SK-N-SH (cell line): ENCODE results near the gene S100A4. TPM values are rescaled to one million over a fixed set of nuclear protein-coding genes. Genes with fewer than 3 reads are reported as not detected.

Source experiments
- CTCF ChIA-PET: fragments of 300-600, 350-600 bp; formaldehyde crosslinking; extraction: SDS; loops from one replicate; lab custom pipeline; 2021; lab: Yijun Ruan, JAX
- POLR2A ChIA-PET: fragments of 350-600 bp; sonication (Branson Sonifier 250); formaldehyde crosslinking; extraction: SDS; loops from one replicate; lab custom pipeline; 2020; ENCODE audit warnings: antibody characterized with exemption, inconsistent platforms; lab: Yijun Ruan, JAX
- DNase-seq: peaks from one replicate; pipeline ENCODE4 v3.0.0; 2012
- H2AFZ ChIP-seq: fragments of 200-600 bp; sonication (generic); 2 replicates; pipeline ENCODE4 v1.8.1; 2016; ENCODE audit warnings: antibody characterized with exemption, mild to moderate bottlenecking, low read depth
- H3F3A ChIP-seq: fragments of 200-600 bp; sonication (generic); replicated peaks from 2 replicates; pipeline ENCODE3; 2016; ENCODE audit warnings: antibody characterized with exemption, mild to moderate bottlenecking; ENCODE audit not compliant: insufficient read depth
- H3K27ac ChIP-seq, 2 experiments: fragments of 200-500 bp in 1 of 2; fragments of 200-600 bp in 1 of 2; sonication (Bioruptor generic) in 1 of 2; sonication (generic), shearing (Covaris generic) in 1 of 2; 2 replicates each; pipeline versions ENCODE4 v1.5.1 to v1.6.1; 2014 to 2016; ENCODE audit warnings: low read depth in 2 of 2, inconsistent platforms in 1 of 2, low read length in 1 of 2, mild to moderate bottlenecking in 1 of 2, mixed read lengths in 1 of 2
- H3K27me3 ChIP-seq: fragments of 200-600 bp; sonication (generic), shearing (Covaris generic); 2 replicates; pipeline ENCODE4 v1.6.1; 2016; ENCODE audit warnings: mixed run types; ENCODE audit not compliant: insufficient read depth
- H3K36me3 ChIP-seq, 2 experiments: fragments of 200-500 bp in 1 of 2; fragments of 200-600 bp in 1 of 2; sonication (Bioruptor generic) in 1 of 2; sonication (generic) in 1 of 2; replicated peaks in 1 of 2; 2 replicates each; pipeline versions ENCODE3 to v1.5.1; 2014 to 2016; ENCODE audit warnings: low read length in 1 of 2, mild to moderate bottlenecking in 1 of 2; ENCODE audit not compliant: insufficient read depth in 2 of 2, control insufficient read depth in 1 of 2
- H3K4me1 ChIP-seq, 2 experiments: fragments of 200-500 bp in 1 of 2; fragments of 200-600 bp in 1 of 2; sonication (Bioruptor generic) in 1 of 2; sonication (generic), shearing (Covaris generic) in 1 of 2; 2 replicates each; pipeline versions ENCODE4 v1.5.1 to v1.6.1; 2014 to 2016; ENCODE audit warnings: low read depth in 1 of 2, low read length in 1 of 2, mixed run types in 1 of 2; ENCODE audit not compliant: insufficient read depth in 2 of 2, control insufficient read depth in 1 of 2
- H3K4me2 ChIP-seq: fragments of 200-600 bp; sonication (generic), shearing (Covaris generic); 2 replicates; pipeline ENCODE4 v1.6.1; 2017; ENCODE audit warnings: mixed run types
- H3K4me3 ChIP-seq, 2 experiments: fragments of 200-500 bp in 1 of 2; fragments of 200-600 bp in 1 of 2; sonication (Bioruptor generic) in 1 of 2; sonication (generic), shearing (Covaris generic) in 1 of 2; 2 replicates each; pipeline versions ENCODE4 v1.5.1 to v1.8.1; 2014 to 2016; ENCODE audit warnings: low read depth in 2 of 2, inconsistent platforms in 1 of 2, low read length in 1 of 2, mild to moderate bottlenecking in 1 of 2, mixed read lengths in 1 of 2, moderate library complexity in 1 of 2
- H3K79me2 ChIP-seq: fragments of 200-600 bp; sonication (generic); 2 replicates; pipeline ENCODE4 v1.8.1; 2017; ENCODE audit warnings: mild to moderate bottlenecking; ENCODE audit not compliant: insufficient read depth
- H3K9ac ChIP-seq: fragments of 200-600 bp; sonication (generic); 2 replicates; pipeline ENCODE4 v1.6.1; 2017; ENCODE audit warnings: mixed run types
- H3K9me2 ChIP-seq: fragments of 200-600 bp; sonication (generic); 2 replicates; pipeline ENCODE4 v1.6.1; 2017; ENCODE audit warnings: mixed run types
- H3K9me3 ChIP-seq: fragments of 200-600 bp; sonication (generic); 2 replicates; pipeline ENCODE4 v1.6.1; 2017; ENCODE audit warnings: mixed run types, mild to moderate bottlenecking, moderate library complexity
- H4K20me1 ChIP-seq: fragments of 200-600 bp; sonication (generic); 2 replicates; pipeline ENCODE4 v1.6.1; 2017; ENCODE audit warnings: mild to moderate bottlenecking, mixed run types; ENCODE audit not compliant: insufficient read depth
- ELF1 ChIP-seq: IDR thresholded peaks from 2 replicates; pipeline ENCODE4 v1.4.0; 2012
- EP300 ChIP-seq, 2 experiments: IDR thresholded peaks; 2 replicates each; pipeline versions ENCODE4 v1.4.0 to v1.6.1; 2012; ENCODE audit warnings: borderline replicate concordance in 1 of 2, low read depth in 1 of 2, low read length in 1 of 2
- GATA2 ChIP-seq: sonication (generic); formaldehyde crosslinking; IDR thresholded peaks from 2 replicates; pipeline ENCODE4 v1.5.0; 2020; ENCODE audit warnings: mild to moderate bottlenecking, missing genetic modification reagents
- MAX ChIP-seq: IDR thresholded peaks from 2 replicates; pipeline ENCODE4 v1.4.0; 2012; ENCODE audit warnings: low read depth
- NRF1 ChIP-seq: IDR thresholded peaks from 2 replicates; pipeline ENCODE4 v1.6.1; 2012; ENCODE audit warnings: low read depth, mild to moderate bottlenecking, low read length
- RAD21 ChIP-seq: IDR thresholded peaks from 2 replicates; pipeline ENCODE4 v1.6.1; 2012; ENCODE audit warnings: mild to moderate bottlenecking, low read length
- REST ChIP-seq: IDR thresholded peaks from 2 replicates; pipeline ENCODE4 v1.6.1; 2012; ENCODE audit warnings: mild to moderate bottlenecking, low read depth, low read length, moderate library complexity
- RFX5 ChIP-seq: IDR thresholded peaks from 2 replicates; pipeline ENCODE4 v1.6.1; 2012; ENCODE audit warnings: mild to moderate bottlenecking, improper control_type of control experiment, low read length
- RXRA ChIP-seq: IDR thresholded peaks from 2 replicates; pipeline ENCODE4 v1.4.0; 2012; ENCODE audit warnings: low read depth, mild to moderate bottlenecking, borderline replicate concordance
- SIN3A ChIP-seq: IDR thresholded peaks from 2 replicates; pipeline ENCODE4 v1.6.1; 2012; ENCODE audit warnings: low read depth, mild to moderate bottlenecking, low read length, moderate library complexity, borderline replicate concordance
- TAF1 ChIP-seq: IDR thresholded peaks from 2 replicates; pipeline ENCODE4 v1.6.1; 2012; ENCODE audit warnings: low read depth, mild to moderate bottlenecking, low read length, moderate library complexity, borderline replicate concordance
- USF1 ChIP-seq: IDR thresholded peaks from 2 replicates; pipeline ENCODE4 v1.4.0; 2012; ENCODE audit warnings: low read depth, borderline replicate concordance
- YY1 ChIP-seq: IDR thresholded peaks from 2 replicates; pipeline ENCODE4 v1.4.0; 2012; ENCODE audit warnings: low read depth, mild to moderate bottlenecking
- WGBS: methylation state at CpG from one replicate; pipeline ENCODE4 v1.1.6; 2017; ENCODE audit warnings: low lambda C conversion rate; 5-methylcytosine and 5-hydroxymethylcytosine counted together
- polyA plus RNA-seq, 3 experiments: library from polyadenylated mRNA; depleted of rRNA; stranded (reverse); fragments of >200 nt; gene quantifications; 2 replicates each; pipeline ENCODE4 v1.2.3, GENCODE V29; 2012
- TF ChIP-seq, protein P1 (sequence below): fragments of 150-350 bp; IDR thresholded peaks from 2 replicates; pipeline ENCODE4 v1.6.1; 2016; ENCODE audit warnings: mild to moderate bottlenecking, low read depth, low read length

The S100A4 gene
- polyA plus RNA-seq, 1 of the 3 experiments (the other 2 are of a cell fraction): 25.4 TPM

- H3K4me3 ChIP-seq: no peak overlapping the region
- ChIA-PET CTCF (interaction anchor here (0.8 to 18.0 kb wide), 10 partner anchors 10 to 170 kb away, joined by 3 to 283 read pairs (median 5); partner anchors contain the start of gene S100A14), POLR2A (no interaction called here)
- H3K36me3 ChIP-seq: no peaks in the 10 kb centered on the region
- no peaks in the 10 kb centered on the region for H3K9me3 ChIP-seq
- peak overlapping the region; percentile 57 for H3K4me2 ChIP-seq
- no peaks in the 10 kb centered on the region for H3K79me2 ChIP-seq
- no peak for DNase-seq
- WGBS: 85% methylated on average over 9 of the region's 11 CpGs
- H3K4me1 ChIP-seq: peaks cover 4 to 20% of the 10 kb centered on the region in 2 experiments; a peak in 3 of 4 replicates
- no peaks in the 10 kb centered on the region for H3K9me2 ChIP-seq
- H2AFZ ChIP-seq: peak overlapping the region; percentile 14; the same call in 1 of the 2 replicates
- H3F3A ChIP-seq: peaks cover 26% of the 10 kb centered on the region
- H3K9ac ChIP-seq: peak overlapping the region; percentile 24; the same call in 1 of the 2 replicates
- H3K27ac ChIP-seq: peak overlapping the region in 1 of 2 experiments; percentile 86; a peak in 2 of 4 replicates
- no peaks in the 10 kb centered on the region for H3K27me3 ChIP-seq
- TF ChIP-seq TAF1 (no peak), RAD21 (no peak), GATA2 (CRISPR knock-in tag) (no peak), RFX5 (no peak), YY1 (no peak), REST (no peak)
- TF ChIP-seq, protein P1, sequence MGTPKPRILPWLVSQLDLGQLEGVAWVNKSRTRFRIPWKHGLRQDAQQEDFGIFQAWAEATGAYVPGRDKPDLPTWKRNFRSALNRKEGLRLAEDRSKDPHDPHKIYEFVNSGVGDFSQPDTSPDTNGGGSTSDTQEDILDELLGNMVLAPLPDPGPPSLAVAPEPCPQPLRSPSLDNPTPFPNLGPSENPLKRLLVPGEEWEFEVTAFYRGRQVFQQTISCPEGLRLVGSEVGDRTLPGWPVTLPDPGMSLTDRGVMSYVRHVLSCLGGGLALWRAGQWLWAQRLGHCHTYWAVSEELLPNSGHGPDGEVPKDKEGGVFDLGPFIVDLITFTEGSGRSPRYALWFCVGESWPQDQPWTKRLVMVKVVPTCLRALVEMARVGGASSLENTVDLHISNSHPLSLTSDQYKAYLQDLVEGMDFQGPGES: no peak
- no peaks in the 10 kb centered on the region for H4K20me1 ChIP-seq
Observed at GRCh38 chr1:153507926-153508583, 37.6 kb downstream of the S100A4 start.

DNA sequence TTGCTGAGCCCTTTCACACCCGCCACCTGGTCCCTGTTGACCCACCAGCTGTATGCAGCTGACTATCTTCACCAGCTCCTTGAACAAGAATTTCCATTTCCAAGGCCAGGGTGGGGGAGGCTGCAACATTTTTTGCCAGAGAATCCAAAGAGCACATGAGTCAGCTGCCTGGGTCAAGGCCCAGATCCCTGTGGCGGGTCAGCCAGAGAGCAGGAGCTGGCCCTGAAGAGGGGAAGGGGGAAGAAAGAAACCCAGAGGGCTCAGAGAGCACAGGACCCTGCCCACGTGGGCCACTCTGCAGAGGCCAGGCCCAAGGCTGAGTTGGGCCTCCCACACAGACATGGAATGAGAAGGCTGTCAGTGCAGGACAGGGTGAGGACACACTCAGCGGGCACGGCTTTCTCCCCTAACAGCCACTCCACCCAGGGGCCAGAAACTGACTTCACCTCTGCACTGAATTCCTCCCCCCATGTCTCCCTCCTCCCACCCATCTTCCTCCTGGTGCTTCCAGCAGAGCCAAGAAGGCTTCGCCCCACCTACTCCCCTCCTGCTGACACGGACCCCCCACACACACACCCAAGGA lies 38.7 kb downstream of the S100A4 start:
- Histone ChIP-seq H3K4me3 (no peak overlapping the region), H3K4me1 (peaks cover 7 to 20% of the 10 kb centered on the region in 2 experiments; a peak in 3 of 4 replicates), H2AFZ (peak overlapping the region; percentile 58; the same call in 1 of the 2 replicates), H3F3A (peaks cover 26% of the 10 kb centered on the region), H3K36me3 (no peaks in the 10 kb centered on the region), H3K9ac (peak overlapping the region; percentile 24; the same call in 1 of the 2 replicates), H4K20me1 (no peaks in the 10 kb centered on the region), H3K27ac (peak overlapping the region; percentile 50 to 86), H3K4me2 (peak overlapping the region; percentile 57), H3K79me2 (no peaks in the 10 kb centered on the region), H3K9me2 (no peaks in the 10 kb centered on the region), H3K27me3 (no peaks in the 10 kb centered on the region), H3K9me3 (no peaks in the 10 kb centered on the region)
- ChIA-PET CTCF (interaction anchor here (3.8 to 18.0 kb wide), 2 partner anchors 12 to 64 kb away, joined by 22 to 283 read pairs; no protein-coding TSS in a partner anchor), POLR2A (no interaction called here)
- 43% methylated on average over 7 of the region's 7 CpGs for WGBS
- DNase-seq: no peak
- TF ChIP-seq EP300 (IDR thresholded peaks at IDR 0.05; ENCODE audit: borderline replicate concordance in 1 of 2, low read depth in 1 of 2, low read length in 1 of 2) (peak in 1 of 2 experiments; percentile 85; a peak in 2 of 4 replicates), ELF1 (no peak), RXRA (peak; percentile 99), MAX (peak; percentile 87), SIN3A (no peak), USF1 (peak; percentile 66), REST (peak; percentile 46; the same call in 1 of the 2 replicates), NRF1 (no peak)
